WTC11 (cell line): ENCODE data around the gene SLC25A48.

Experiments
- AFF4 ChIP-seq: sonication (generic); formaldehyde crosslinking; IDR thresholded peaks from 2 replicates; pipeline ENCODE4 v1.8.1; 2023; ENCODE audit warnings: mild to moderate bottlenecking, missing genetic modification reagents, borderline replicate concordance
- FOXP4 ChIP-seq: sonication (generic); formaldehyde crosslinking; IDR thresholded peaks from 2 replicates; pipeline ENCODE4 v1.8.0; 2022; ENCODE audit warnings: mild to moderate bottlenecking, missing genetic modification reagents
- SP1 ChIP-seq: sonication (generic); formaldehyde crosslinking; conservative IDR thresholded peaks from 2 replicates; pipeline ENCODE4 v1.8.1; 2022; ENCODE audit warnings: missing genetic modification reagents
- TF ChIP-seq, protein P1 (sequence below): fragments of 200-600 bp; IDR thresholded peaks from 2 replicates; pipeline ENCODE4 v1.8.0; 2022; ENCODE audit warnings: antibody characterized with exemption
- TF ChIP-seq, protein P2 (sequence below): sonication (generic); formaldehyde crosslinking; IDR thresholded peaks from 2 replicates; pipeline ENCODE4 v1.8.0; 2023; ENCODE audit warnings: missing genetic modification reagents

- TF ChIP-seq SP1: no peak
- TF ChIP-seq, protein P1, sequence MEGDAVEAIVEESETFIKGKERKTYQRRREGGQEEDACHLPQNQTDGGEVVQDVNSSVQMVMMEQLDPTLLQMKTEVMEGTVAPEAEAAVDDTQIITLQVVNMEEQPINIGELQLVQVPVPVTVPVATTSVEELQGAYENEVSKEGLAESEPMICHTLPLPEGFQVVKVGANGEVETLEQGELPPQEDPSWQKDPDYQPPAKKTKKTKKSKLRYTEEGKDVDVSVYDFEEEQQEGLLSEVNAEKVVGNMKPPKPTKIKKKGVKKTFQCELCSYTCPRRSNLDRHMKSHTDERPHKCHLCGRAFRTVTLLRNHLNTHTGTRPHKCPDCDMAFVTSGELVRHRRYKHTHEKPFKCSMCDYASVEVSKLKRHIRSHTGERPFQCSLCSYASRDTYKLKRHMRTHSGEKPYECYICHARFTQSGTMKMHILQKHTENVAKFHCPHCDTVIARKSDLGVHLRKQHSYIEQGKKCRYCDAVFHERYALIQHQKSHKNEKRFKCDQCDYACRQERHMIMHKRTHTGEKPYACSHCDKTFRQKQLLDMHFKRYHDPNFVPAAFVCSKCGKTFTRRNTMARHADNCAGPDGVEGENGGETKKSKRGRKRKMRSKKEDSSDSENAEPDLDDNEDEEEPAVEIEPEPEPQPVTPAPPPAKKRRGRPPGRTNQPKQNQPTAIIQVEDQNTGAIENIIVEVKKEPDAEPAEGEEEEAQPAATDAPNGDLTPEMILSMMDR: no peak
- TF ChIP-seq, protein P2, sequence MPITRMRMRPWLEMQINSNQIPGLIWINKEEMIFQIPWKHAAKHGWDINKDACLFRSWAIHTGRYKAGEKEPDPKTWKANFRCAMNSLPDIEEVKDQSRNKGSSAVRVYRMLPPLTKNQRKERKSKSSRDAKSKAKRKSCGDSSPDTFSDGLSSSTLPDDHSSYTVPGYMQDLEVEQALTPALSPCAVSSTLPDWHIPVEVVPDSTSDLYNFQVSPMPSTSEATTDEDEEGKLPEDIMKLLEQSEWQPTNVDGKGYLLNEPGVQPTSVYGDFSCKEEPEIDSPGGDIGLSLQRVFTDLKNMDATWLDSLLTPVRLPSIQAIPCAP (CRISPR knock-in tag): no peak
- TF ChIP-seq FOXP4 (CRISPR knock-in tag): no peak
- TF ChIP-seq AFF4: no peak
These were observed 48.6 kb downstream of the SLC25A48 start for GRCh38 chr5:135883026-135883425.
